Uterus (tissue), 2 donors: ENCODE data around the gene ZFPL1.

ENCODE experiments used
- POLR2A ChIP-seq, 2 donors: fragments of 450-650 bp; IDR thresholded peaks; one replicate each; pipeline ENCODE4 v1.6.1; 2016; ENCODE audit warnings: antibody characterized with exemption in 2 of 2, mild to moderate bottlenecking in 1 of 2, moderate library complexity in 1 of 2
- TF ChIP-seq, protein P1 (sequence below), 4 experiments: fragments of 200-600 bp in 2 of 4; fragments of 450-650 bp in 2 of 4; sonication (generic) in 2 of 4; IDR thresholded peaks; one replicate each; pipeline ENCODE4 v1.5.1; 2016 to 2019; ENCODE audit warnings: antibody characterized with exemption in 4 of 4, mild to moderate bottlenecking in 2 of 4, moderate library complexity in 1 of 4

DNA sequence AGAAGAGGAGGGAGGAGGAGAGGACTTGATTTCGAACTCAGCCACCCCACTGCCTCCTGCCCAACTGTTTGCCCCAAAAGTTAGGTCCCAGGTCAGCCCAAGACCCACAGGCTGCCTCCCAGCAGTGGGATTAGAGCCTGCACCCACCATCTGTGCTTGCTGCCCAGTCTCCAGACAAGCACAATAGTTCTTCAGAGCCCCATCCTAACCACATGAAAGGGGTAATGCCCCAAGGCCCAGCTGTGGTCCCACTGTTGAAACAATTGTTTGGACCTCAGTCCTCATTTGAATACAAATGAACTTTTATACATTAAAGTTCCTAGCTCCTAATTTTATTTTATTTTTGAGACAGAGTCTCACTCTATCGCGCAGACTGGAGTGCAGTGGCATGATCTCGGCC, 6.6 kb downstream of the ZFPL1 start:
- TF ChIP-seq, protein P1, sequence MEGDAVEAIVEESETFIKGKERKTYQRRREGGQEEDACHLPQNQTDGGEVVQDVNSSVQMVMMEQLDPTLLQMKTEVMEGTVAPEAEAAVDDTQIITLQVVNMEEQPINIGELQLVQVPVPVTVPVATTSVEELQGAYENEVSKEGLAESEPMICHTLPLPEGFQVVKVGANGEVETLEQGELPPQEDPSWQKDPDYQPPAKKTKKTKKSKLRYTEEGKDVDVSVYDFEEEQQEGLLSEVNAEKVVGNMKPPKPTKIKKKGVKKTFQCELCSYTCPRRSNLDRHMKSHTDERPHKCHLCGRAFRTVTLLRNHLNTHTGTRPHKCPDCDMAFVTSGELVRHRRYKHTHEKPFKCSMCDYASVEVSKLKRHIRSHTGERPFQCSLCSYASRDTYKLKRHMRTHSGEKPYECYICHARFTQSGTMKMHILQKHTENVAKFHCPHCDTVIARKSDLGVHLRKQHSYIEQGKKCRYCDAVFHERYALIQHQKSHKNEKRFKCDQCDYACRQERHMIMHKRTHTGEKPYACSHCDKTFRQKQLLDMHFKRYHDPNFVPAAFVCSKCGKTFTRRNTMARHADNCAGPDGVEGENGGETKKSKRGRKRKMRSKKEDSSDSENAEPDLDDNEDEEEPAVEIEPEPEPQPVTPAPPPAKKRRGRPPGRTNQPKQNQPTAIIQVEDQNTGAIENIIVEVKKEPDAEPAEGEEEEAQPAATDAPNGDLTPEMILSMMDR (IDR thresholded peaks at IDR 0.05), result no peak
- TF ChIP-seq POLR2A (IDR thresholded peaks at IDR 0.05), result no peak
